A549 treated with ZK216348 at 1 μM for 4 hours (cell line): Measurements from ENCODE around the gene CR1. TPM values are rescaled to one million over a fixed set of nuclear protein-coding genes. Genes with fewer than 3 reads are reported as not detected.

ENCODE experiments used
- total RNA-seq: library from RNA; stranded (reverse); fragments of 200-300 nt; extraction: Qiagen RNA extraction; gene quantifications from 5 replicates; pipeline ENCODE4 v1.2.3, GENCODE V29; 2022; ENCODE audit warnings: low read depth

The CR1 gene
- total RNA-seq = not detected in 5 replicates

GRCh38 chr1:207495801-207496792 lies at the start of gene CR1:
Gene CR1, plus strand, starts transcription at chr1:207496157. Its CDS starts 111 bp downstream, at chr1:207496268.

GRCh38 chr1:207454046-207454964 lies 41.7 kb upstream of the CR1 start, which contains the start of gene CR2:
Gene CR2, plus strand, starts transcription at chr1:207454328. Its CDS starts 91 bp downstream, at chr1:207454419.

GRCh38 chr1:207644852-207645634 lies 149.1 kb downstream of the CR1 start, which contains the start of gene CR1L:
Gene CR1L, plus strand, starts transcription at chr1:207645133. Its CDS starts 101 bp downstream, at chr1:207645234.

Other genes starting within 250 kb of the CR1 start
- 110 to 135 TPM (median 120 TPM) in 5 replicates for gene CD55, start 174.5 kb upstream of the CR1 start, total RNA-seq
- not detected in 5 replicates for gene CR2, start 41.8 kb upstream of the CR1 start, total RNA-seq
- gene CR1L, start 149.0 kb downstream of the CR1 start, total RNA-seq = 0.41 TPM in 1 of 5 replicates, not detected in the others